ENCODE data around the gene MYL4.

The MYL4 gene

GRCh38 chr17:47227862-47228261 lies 18.7 kb downstream of the MYL4 start:
- TF ChIP-seq EZH2 (IDR thresholded peaks at IDR 0.05; ENCODE audit: borderline replicate concordance, low read length), result no peak
- TF ChIP-seq, protein P1, sequence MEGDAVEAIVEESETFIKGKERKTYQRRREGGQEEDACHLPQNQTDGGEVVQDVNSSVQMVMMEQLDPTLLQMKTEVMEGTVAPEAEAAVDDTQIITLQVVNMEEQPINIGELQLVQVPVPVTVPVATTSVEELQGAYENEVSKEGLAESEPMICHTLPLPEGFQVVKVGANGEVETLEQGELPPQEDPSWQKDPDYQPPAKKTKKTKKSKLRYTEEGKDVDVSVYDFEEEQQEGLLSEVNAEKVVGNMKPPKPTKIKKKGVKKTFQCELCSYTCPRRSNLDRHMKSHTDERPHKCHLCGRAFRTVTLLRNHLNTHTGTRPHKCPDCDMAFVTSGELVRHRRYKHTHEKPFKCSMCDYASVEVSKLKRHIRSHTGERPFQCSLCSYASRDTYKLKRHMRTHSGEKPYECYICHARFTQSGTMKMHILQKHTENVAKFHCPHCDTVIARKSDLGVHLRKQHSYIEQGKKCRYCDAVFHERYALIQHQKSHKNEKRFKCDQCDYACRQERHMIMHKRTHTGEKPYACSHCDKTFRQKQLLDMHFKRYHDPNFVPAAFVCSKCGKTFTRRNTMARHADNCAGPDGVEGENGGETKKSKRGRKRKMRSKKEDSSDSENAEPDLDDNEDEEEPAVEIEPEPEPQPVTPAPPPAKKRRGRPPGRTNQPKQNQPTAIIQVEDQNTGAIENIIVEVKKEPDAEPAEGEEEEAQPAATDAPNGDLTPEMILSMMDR (IDR thresholded peaks at IDR 0.05; ENCODE audit: low read length), result no peak
- Histone ChIP-seq H3K4me2 (ENCODE audit: low read length) (no peak overlapping the region), H4K20me1 (ENCODE audit: insufficient read depth, low read length) (no peaks in the 10 kb centered on the region), H3K9me3 (ENCODE audit: low read length) (peaks cover 5% of the 10 kb centered on the region; the same call in 1 of the 2 replicates), H3K36me3 (ENCODE audit: insufficient read depth, low read length) (no peaks in the 10 kb centered on the region), H3F3A (ENCODE audit: insufficient read depth, low read length) (no peaks in the 10 kb centered on the region), H3K9ac (ENCODE audit: low read length) (no peak overlapping the region), H2AFZ (ENCODE audit: low read length) (no peak overlapping the region), H3K4me3 (ENCODE audit: low read depth, low read length, poor library complexity, severe bottlenecking) (no peak overlapping the region), H3K27ac (ENCODE audit: low read depth, low read length, poor library complexity, severe bottlenecking) (no peak overlapping the region), H3K4me1 (ENCODE audit: insufficient read depth, low read length, severe bottlenecking) (peaks cover 23% of the 10 kb centered on the region), H3K27me3 (ENCODE audit: insufficient read depth, low read length) (no peaks in the 10 kb centered on the region), H3K9me2 (ENCODE audit: low read depth, low read length) (no peaks in the 10 kb centered on the region), H3K79me2 (ENCODE audit: insufficient read depth, low read length) (no peaks in the 10 kb centered on the region)

DNA sequence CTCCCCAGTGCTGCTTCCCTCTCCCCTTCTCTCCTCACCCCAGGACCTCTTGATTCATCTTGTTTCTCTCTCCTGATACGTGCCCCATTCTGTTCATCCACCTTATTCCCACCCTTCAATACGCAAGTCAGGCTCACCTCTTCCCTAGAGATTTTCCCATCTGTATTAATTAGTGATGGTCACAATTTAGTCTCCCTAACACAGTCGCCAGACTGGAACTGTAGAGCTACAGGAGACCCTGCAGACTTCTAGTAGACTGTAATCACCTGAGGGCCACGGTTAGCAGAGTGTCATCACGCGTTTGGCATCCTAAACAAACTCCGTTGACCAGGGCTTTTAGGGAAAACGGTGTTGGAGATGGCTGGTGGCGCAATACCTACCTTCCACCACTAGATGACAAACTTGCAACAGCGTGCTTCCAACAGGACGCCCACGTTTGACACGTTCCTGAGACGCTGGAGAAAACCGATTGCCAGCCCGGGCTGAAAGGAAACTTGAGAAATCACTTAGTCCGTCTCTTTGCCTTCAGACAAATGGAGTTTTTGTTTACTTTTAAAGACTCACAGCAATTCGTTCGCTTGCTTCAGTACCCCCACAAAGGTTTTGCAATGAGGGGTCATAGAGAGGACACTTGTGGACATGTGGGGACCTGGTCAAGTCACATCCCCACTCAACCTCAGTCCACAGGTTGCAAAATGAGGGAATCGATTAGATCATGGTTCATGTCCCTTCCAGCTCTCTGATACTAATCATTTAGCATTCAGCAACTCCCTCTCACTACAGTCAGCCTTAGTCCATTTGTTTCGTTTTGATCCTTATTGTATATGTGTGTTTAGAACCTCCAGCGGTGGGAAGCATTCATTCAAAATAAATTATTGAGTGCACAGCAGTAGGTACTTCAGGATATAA lies 20.6 kb downstream of the MYL4 start:
- H4K20me1 ChIP-seq (ENCODE audit: insufficient read depth, low read length), result no peaks in the 10 kb centered on the region
- peak overlapping the region; percentile 72 for H3K4me2 ChIP-seq (ENCODE audit: low read length)
- H3F3A ChIP-seq (ENCODE audit: insufficient read depth, low read length), result no peaks in the 10 kb centered on the region
- peaks cover 23% of the 10 kb centered on the region for H3K4me1 ChIP-seq (ENCODE audit: insufficient read depth, low read length, severe bottlenecking)
- H3K36me3 ChIP-seq (ENCODE audit: insufficient read depth, low read length), result no peaks in the 10 kb centered on the region
- peak overlapping the region; percentile 48 for H3K4me3 ChIP-seq (ENCODE audit: low read depth, low read length, poor library complexity, severe bottlenecking)
- H3K9ac ChIP-seq (ENCODE audit: low read length), result peak overlapping the region; percentile 46; the same call in 1 of the 2 replicates
- H3K9me3 ChIP-seq (ENCODE audit: low read length), result no peaks in the 10 kb centered on the region
- H3K79me2 ChIP-seq (ENCODE audit: insufficient read depth, low read length), result no peaks in the 10 kb centered on the region
- 0 out of 2 replicates have a peak overlapping the region, but pooled peaks have one; percentile 16 for H2AFZ ChIP-seq (ENCODE audit: low read length)
- no peaks in the 10 kb centered on the region for H3K27me3 ChIP-seq (ENCODE audit: insufficient read depth, low read length)
- H3K9me2 ChIP-seq (ENCODE audit: low read depth, low read length), result no peaks in the 10 kb centered on the region
- no peak for TF ChIP-seq EZH2 (IDR thresholded peaks at IDR 0.05; ENCODE audit: borderline replicate concordance, low read length)
- TF ChIP-seq, protein P1 (IDR thresholded peaks at IDR 0.05; ENCODE audit: low read length), result peak; percentile 96
- H3K27ac ChIP-seq (ENCODE audit: low read depth, low read length, poor library complexity, severe bottlenecking), result no peak overlapping the region

- Histone ChIP-seq H2AFZ (ENCODE audit: low read length) (no peak overlapping the region), H3K4me3 (ENCODE audit: low read depth, low read length, poor library complexity, severe bottlenecking) (peak overlapping the region; percentile 48), H4K20me1 (ENCODE audit: insufficient read depth, low read length) (no peaks in the 10 kb centered on the region), H3K4me2 (ENCODE audit: low read length) (peak overlapping the region; percentile 72), H3K9ac (ENCODE audit: low read length) (no peak overlapping the region; the same call in 1 of the 2 replicates), H3K9me3 (ENCODE audit: low read length) (no peaks in the 10 kb centered on the region), H3K4me1 (ENCODE audit: insufficient read depth, low read length, severe bottlenecking) (peaks cover 23% of the 10 kb centered on the region), H3K9me2 (ENCODE audit: low read depth, low read length) (no peaks in the 10 kb centered on the region), H3K27me3 (ENCODE audit: insufficient read depth, low read length) (no peaks in the 10 kb centered on the region), H3F3A (ENCODE audit: insufficient read depth, low read length) (no peaks in the 10 kb centered on the region), H3K36me3 (ENCODE audit: insufficient read depth, low read length) (no peaks in the 10 kb centered on the region), H3K79me2 (ENCODE audit: insufficient read depth, low read length) (no peaks in the 10 kb centered on the region), H3K27ac (ENCODE audit: low read depth, low read length, poor library complexity, severe bottlenecking) (no peak overlapping the region)
- TF ChIP-seq, protein P1 (IDR thresholded peaks at IDR 0.05; ENCODE audit: low read length), result no peak
- no peak for TF ChIP-seq EZH2 (IDR thresholded peaks at IDR 0.05; ENCODE audit: borderline replicate concordance, low read length)
Measured at GRCh38 chr17:47230864-47231263, 21.7 kb downstream of the MYL4 start.
